Measurements from ENCODE around the gene TOR4A.

The TOR4A gene

DNA sequence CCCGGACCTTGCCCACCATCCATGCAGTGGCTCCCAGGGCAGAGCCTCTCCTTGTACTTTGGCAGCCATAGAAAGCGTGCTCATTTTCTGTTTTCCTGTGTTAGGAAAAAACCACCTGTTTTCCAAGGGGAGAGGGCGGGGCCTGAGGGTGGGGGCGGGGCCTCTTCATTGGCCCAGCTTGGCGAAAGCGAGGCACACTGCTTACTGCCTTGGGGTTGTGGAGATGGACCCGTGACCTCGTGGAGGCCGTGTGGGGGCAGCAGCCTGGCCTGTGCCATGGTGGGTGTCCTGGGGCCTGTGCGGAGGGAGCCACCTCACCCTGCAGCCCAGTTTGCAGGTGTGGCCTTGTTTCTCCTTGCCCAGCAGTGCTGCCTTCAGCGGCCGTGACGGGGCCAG is 4.4 kb upstream of the TOR4A start:
- DNase-seq, result no peak

DNA sequence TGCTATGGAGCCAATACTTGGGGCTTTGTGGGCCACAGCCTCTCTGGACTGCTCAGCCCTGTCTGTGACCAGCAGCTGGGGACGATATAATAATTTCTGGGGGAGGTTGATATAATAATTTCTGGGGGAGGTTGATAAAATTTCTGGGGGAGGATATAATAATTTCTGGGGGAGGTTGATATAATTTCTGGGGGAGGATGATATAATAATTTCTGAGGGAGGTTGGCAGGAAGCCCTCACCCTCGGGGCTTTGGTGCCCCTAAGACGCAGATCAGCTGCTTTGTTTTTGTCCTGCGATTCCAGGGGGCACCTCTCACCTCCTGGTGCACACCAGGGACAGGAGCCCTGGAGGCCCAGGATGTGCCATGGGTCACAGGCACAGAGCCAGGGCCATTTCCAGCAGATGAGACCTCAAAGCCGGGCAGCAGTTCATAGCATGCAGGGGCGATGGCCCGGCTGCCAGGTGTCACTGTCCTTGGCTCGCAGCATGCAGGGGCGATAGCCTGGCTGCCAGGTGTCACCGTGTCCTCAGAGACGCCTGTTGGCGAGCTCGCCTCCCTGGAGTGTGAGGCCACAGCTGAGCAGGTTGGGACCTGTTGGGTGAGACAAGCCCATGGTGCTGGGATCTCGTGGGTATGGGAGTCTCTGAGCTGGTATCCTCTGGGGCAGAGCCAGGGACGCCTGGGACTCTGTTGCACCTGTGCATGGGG is 3.8 kb upstream of the TOR4A start:
- no peak for DNase-seq

DNA sequence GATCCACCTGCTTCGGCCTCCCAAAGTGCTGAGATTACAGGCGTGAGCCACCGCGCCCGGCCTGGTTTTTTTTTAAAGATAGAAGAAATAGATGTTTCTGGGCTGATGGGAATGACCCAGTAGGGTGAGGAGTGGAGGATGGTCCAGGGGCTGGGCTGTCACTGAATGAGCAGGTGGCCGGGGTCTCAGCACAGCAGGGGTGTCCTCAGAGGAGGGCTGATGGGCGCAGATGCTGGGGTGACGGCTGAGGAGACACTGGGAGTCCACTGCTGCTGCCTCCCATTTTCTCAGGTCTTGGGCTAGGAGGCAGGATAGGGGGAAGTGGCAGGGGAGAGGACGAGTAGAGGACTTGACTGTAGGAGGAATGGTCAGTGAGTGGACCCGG is 2.3 kb upstream of the TOR4A start:
- DNase-seq, result no peak

DNA sequence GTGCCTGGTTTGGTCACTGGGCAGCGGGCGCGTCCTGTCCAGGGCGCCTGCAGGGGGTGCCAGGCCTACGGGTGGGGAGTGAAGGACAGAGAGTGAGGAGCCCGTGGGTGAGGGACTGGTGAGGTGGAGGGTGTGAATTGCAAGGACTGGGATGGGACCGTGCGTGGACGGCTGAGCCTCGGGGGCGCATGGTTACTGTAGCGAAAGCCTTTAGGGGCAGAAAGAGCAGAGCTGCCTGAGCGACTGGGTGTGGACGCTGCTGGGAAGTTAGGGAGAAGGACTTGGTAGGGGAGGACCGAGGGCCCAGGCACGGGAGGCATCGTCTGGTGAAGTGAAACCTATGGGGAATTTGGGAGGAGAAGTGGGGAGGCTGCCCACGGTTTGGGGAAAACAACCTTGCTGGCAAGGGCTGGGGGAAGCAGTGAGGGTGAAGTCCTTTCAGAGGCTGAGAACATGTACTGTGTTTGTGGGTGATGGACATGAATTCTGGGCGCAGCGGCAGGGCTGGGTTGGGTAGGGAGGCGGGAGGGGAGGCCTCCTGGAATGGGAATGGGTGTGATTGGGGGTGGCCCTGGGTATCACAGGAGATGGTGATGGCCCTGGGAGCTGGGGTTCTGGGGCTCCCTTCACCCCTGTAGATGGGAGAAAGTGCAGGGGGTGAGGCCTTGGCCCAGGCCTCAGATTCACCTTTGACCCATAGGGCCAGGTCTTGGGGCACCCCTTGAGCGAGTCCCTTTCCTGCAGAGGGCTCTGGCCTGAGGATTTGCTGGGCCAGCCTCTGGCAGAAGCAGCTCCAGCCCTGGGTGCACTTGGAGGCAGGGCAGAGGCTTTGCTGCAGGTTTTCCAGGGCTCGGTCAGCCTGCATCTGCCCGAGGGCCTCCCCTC is 1.7 kb upstream of the TOR4A start:
- no peak for DNase-seq

DNA sequence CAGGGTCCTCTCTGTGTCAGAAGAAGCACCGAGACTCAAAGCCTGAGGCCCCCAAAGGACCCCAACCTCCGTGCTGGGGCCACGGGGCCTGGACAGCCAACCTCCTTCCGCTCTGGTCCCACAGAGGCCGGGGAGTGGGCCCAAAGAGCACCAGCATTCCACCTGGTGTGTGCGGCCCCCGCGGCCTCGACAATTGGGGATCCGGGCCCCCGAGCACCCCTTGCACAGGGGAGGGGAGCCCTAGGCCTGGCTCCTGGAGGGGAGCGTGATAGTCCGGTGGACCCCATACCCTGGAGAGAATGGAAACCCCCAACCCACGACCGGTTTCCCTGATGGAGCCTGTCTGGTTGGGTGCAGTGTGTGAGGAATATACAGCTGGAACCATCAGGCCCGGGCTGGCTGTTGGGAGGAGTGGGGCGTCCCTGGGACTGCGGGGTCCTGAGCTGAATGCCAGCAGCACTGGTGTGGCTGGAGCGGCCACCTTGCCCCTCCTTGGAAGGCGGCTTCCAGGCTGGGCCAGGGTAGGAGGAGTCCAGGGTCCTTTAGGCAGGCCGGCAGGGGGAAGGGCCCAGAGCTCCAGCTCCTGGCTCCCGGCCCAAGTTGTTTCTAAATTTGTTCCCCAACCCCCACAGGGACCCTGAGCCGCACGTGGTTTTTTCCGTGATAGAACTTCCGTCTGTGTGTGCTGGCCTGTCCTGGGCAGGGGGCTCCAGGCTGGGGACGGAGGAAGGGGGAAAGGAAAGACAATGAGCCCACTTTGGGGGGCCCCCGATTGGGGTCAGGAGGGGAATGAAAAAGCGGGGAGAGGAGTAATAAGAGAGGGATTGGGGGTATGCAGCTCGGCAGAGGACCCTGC is 825 bp upstream of the TOR4A start:
- DNase-seq, result no peak

DNA sequence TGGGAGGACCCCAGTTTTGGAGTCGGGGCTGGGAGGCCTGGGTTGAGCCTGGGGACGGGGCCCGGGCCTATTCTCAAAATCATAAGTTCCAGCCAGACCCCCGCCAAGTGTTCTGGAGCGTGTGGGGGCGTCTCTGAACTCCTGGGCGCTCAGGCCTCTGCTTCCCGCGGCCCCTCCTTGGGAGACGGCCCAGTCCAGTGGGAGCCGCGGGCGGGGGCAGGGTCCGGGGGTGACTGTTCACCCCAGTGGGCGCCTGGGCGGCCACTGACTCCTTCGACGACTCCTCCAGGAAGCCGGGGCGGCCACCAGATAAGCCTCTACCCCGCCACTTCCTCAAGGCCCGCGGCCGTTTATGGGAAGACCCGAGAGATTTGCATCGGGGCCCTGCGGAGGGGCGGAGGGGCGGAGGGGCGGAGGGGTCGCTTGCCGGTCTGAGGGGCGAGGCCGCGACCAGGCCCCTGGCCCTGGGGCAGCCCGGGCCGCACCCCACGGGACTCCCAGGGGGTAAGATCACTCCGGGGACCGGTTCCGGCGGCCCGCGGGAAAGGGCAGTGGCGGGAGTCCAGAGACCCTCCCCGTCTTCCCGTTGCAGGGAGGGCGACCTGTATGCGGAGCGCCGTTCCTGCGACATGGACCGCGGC is 655 bp downstream of the TOR4A start:
- no peak for DNase-seq

DNA sequence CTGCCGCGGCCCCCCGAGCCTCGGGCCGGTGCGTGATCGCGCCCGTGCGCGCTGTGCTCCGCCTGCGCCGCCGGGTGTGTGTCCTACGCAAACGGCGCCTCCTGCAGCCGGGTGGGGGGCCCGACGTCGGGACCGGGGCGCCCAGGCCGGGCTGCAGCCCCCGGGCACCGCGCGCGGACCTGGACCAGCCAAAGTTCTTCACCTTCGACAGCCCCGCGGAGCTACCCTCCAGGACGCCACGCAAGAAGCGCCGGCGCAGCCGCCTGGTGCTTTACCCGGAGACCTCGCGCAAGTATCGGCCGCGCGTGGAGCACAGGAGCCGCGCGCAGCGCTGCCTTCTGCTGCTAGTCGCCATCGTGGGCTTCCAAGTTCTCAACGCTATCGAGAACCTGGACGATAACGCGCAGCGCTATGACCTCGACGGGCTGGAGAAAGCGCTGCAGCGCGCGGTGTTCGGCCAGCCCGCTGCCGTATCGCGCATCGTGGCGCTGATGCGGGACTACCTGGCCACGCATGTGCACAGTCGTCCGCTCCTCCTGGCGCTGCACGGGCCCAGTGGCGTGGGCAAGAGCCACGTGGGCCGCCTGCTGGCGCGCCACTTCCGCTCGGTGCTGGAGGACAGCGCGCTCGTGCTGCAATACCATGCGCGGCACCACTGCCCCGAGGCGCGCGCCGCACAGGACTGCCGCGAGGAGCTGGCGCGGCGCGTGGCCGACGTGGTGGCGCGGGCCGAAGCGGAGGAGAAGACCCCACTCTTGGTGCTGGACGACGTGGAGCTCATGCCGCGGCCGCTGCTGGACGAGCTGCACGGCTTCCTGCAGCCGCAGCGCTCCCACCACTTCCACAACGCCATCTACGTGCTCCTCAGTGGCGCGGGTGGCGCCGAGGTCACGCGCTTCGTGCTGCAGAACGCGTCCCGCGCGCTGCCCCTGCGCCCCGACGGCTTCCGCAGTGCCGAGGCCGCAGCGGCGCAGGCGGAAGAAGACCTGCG is 1.5 kb downstream of the TOR4A start:
- DNase-seq, result no peak

DNA sequence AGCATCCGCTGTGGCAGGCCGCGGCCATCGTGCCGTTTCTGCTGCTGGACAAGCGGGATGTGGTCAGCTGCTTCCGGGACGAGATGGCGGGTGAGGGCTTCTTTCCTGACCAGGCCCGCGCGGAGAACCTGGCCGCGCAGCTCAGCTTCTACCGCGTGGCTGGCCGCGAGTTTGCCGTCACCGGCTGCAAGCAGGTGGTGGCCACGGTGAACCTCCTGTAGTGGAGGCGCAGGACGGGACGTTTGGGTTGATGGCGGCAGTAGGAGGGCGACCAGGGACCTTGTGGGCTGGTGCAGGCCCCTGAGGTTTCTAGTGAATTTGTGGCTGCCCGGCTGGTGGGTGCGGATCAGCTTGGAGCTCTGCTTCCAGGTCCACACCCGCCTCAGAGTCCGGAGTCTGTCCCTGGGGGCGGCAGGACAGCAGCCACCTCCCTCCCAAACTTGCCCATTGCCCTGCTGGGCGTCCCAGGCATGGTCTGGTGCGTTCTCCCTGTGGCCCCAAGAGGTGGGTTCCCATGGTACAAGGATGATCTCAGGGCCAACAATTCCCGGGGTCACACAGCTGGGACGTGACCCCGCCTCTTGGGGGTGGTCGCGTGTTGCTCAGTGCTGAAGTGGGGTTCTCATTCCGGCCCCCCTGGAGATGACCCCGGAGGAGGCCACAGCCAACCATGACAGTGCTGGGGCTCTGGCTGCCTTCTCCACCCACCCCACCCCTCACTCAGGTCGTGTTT is 2.4 kb downstream of the TOR4A start:
- no peak for DNase-seq

DNA sequence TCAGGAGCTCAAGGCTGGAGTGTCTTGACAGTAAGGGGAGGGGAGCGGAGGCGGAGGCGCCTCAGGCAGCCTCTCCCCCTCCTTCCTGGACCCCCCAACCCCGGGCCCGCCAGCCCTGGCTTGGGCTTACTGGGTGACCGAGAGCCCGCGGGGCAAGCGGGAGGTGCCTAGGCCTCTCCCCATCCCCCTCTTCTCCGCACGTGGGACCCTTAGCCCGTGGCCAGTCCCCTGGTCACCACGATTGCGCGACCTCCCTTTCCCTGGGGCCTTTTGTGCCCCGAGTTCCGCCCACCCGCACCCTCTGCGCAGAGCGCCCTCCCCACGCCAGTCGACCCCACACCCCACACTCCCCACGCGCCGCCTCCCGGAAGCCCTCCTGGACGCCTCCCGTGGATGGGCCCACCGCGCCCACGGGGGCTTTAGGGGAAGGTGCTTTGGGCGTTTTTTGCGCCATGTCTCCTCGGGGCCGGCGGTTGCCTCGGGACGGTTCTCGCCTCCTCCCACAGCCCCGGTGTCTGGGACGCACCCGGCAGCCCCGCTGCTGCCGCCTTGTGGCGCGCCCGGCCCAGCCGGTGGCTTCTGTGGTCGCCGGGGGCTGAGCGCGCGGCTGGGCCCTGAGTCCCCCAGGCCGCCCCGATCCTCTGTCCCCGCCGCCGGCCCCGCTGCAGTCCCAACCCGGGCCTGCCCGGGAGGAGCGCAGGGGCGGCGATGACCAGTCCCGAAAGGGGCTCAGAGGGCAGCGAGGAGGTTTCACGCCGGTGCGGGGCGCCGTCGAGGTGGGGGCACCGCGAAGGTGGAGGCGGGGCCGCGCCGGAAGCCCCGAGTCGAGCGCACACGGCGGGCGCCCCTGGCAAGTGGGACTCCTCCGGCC is 3.2 kb downstream of the TOR4A start:
- DNase-seq, result no peak

DNA sequence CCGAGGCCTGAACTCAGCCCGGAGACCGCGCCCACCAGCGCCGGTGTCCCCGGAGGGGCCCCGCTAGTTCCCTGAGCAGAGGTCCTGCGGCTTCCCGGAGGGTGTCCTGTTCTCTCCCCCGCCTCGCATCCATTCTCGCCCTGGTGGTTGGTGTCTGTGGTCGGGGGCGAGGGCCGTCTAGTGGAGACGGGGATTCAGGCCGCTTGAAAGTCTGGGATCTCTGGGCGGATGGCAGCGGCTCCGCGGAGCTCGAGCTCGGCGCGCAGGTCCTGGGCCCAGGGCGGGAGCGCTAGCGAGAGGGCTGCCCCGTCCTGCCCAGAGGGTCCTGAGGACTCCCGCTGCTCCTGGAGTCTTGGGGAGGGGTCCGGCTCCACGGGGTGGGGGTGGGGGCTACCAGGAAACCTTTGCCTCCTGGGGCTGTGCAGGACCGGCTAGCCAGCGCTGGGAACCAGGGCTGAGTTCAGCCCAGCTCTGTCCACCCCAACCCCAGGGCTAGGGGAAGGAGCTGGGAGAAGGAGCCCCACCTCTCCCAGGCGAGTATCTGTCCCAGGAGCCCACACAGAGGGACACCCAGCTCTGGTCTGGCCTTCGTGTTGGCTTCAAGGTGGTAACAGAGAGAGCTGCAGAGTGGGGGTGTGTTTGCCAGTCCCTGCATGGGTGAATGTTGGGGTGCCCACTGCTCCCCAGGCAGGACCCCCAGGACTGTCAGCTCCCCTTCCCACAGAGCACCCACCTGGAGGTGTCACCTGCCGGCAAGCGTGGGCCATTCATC is 4.0 kb downstream of the TOR4A start:
- DNase-seq, result no peak

DNA sequence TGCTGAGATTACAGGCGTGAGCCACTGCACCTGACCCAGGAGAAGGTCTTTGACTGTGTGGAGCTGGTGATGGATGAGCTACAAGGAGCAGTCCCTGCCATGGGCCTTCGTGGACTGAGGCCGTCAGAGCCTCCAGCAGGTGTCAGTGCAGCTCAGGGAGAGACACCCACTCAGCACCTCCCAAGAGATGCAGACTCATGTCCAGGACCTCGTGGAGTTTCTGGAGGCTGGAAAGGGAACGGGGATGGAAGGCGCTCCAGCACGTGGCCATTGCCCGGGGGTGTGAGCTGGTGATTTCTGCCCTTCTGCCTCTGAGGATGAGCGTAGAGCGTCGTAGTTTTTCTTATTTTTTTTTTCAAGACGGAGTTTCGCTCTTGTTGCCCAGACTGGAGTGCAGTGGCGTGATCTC is 9.5 kb downstream of the TOR4A start:
- DNase-seq, result no peak

DNA sequence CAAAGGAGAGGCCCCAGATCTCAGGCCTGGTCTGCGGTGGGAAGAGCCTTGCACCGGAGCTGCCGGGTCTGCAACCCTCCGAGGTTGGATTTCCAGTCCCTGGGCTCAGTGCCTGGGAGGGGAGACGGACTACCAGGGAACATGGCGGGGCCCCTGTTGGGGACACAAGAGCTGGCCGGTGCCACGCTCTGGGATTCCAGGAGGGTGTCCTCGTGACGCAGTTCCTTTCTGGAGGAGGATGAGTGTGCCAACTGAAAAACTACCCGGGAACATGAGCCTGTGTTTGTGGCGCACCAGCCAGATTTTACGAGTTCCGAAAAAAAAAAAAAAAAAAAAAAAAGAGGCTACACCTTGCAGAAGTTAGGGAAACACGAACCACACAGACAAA is 15.6 kb downstream of the TOR4A start:
- no peak for DNase-seq

DNA sequence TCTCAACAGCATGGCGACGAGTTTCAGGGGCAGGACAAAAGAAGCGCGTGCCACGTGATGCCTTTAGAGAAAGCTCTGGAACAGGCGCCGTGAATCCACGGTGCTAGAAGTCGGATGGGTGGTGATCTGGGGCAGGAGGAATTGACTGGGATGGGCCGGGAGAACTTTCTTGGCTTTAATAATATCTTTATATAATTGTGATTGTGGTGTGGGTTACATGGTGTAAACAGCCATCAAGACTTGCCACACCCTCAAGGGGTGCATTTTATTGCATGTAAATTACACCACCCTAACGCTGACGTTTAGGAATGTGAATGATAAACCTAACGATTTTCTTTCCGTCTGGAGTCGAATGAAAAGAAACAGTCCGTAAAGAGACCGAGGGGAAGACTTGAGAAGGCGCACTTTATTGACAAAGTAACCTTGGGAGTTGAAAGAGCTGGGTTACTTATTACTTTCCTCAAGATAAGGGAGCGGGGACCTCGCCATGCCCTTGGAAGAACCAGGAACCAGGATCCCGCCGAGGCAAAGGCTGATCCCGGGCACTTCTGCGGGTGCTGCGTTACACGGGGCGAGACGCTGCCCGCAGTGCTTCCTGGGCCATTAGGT is 16.1 kb downstream of the TOR4A start:
- no peak for DNase-seq

DNA sequence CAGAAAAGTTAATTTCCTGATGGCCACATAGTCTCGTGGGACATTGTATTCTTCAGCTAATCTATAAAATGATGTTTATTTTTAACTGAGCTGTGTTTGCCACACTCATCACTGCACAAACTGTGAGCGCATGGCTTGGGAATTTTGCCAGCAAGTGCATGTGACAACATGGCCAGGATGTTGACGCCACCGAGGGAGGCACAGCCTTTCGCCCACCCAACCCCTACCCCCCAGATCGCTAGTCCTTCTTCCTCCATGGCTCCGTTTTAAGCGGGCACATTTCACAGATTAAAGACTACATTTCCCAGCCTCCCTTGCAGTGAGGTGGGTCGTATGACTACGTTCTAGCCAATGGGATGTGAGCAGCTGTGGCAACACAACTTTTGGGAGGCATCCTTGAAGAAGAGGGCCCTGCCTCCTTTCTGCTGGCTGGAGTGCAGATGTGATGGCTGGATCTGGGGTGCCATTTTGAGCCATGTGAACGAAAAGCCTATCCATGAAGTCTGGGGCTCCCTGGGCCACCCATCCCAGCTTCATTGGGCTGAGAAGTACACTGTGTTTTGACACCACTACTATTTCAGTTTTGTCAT is 16.7 kb downstream of the TOR4A start:
- no peak for DNase-seq

DNA sequence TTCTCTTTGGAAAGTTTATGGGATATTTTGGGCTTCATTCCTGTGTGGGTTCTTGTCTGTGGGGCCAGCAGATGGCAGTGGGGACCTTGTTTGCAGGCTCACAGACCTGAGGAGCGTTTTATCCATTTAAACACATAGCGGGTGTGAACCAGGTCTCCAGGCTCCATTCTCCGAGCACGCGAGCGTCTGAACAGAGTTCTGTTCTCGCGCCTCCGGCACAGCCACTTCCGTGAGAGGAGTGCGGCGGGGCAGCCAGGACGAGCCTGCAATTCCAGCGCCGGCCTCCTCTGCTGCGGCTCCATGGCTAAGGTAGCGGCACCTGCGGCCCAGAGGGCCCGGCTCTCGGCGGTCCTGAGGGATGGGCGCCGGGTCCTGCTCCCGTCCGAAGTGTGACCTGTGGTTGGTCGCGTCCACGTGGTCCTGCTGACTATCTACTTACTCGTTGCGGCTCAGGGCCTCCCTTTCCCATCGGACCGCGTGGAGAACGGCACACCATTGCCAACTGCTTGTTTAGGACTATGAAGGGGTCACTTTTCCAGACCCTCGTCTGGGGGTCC is 17.2 kb downstream of the TOR4A start:
- no peak for DNase-seq

DNA sequence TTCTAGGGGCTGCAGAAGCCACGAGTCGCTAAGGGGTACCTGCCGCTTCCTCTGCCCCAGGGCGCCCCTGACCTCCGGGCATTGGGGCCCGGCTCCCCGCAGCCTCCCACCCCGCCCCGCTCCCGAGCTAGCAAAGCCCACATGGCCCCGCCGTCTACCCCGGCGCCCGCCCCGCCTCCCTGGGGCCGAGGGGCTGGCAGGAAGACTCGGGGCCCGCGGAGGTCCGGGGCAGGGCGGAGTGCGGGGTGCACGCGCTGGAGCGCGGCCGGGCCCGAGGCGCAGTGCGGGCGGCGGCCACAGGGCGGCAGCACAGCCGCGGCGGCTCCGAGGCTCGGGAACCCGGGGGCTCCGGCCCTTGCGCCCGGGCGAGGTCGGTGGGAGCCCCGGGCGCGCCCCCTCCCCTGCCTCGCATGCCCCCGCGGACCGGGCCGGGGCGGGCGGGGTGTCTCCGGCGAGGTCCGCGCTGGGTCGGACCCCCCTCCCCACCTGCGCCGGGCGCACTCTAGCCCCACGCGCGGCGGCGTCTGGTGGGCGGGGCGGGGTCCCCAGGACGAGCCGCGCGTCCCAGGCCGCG is 17.8 kb downstream of the TOR4A start:
- peak; percentile 18 for DNase-seq
